ENCODE results near the gene ANKRD13B. TPM values are rescaled to one million over a fixed set of nuclear protein-coding genes. Genes with fewer than 3 reads are reported as not detected.

ANKRD13B gene
- total RNA-seq, 1 experiment from 2014 or later: 2.9 TPM

GRCh38 chr17:29573558-29573869 lies 19.4 kb upstream of the ANKRD13B start:
- peaks cover 9% of the 10 kb centered on the region for H3K4me1 ChIP-seq (replicated peaks)
- H3K4me3 ChIP-seq: no peak overlapping the region
- DNase-seq (ENCODE audit: low read depth in 1 of 2, low spot score in 2 of 2): no peak
- H3K27me3 ChIP-seq (replicated peaks): no peaks in the 10 kb centered on the region
- H3K27ac ChIP-seq: no peak overlapping the region
- H3K36me3 ChIP-seq: peaks cover 74% of the 10 kb centered on the region
- no peaks in the 10 kb centered on the region for H3K9me3 ChIP-seq (replicated peaks)

GRCh38 chr17:29573871-29574731 lies 18.8 kb upstream of the ANKRD13B start:
- peaks cover 5% of the 10 kb centered on the region for H3K4me1 ChIP-seq (replicated peaks)
- no peaks in the 10 kb centered on the region for H3K9me3 ChIP-seq (replicated peaks)
- H3K36me3 ChIP-seq: peaks cover 69% of the 10 kb centered on the region
- no peak overlapping the region for H3K4me3 ChIP-seq
- H3K27ac ChIP-seq: no peak overlapping the region
- no peaks in the 10 kb centered on the region for H3K27me3 ChIP-seq (replicated peaks)
- DNase-seq (ENCODE audit: low read depth in 1 of 2, low spot score in 2 of 2): no peak

DNA sequence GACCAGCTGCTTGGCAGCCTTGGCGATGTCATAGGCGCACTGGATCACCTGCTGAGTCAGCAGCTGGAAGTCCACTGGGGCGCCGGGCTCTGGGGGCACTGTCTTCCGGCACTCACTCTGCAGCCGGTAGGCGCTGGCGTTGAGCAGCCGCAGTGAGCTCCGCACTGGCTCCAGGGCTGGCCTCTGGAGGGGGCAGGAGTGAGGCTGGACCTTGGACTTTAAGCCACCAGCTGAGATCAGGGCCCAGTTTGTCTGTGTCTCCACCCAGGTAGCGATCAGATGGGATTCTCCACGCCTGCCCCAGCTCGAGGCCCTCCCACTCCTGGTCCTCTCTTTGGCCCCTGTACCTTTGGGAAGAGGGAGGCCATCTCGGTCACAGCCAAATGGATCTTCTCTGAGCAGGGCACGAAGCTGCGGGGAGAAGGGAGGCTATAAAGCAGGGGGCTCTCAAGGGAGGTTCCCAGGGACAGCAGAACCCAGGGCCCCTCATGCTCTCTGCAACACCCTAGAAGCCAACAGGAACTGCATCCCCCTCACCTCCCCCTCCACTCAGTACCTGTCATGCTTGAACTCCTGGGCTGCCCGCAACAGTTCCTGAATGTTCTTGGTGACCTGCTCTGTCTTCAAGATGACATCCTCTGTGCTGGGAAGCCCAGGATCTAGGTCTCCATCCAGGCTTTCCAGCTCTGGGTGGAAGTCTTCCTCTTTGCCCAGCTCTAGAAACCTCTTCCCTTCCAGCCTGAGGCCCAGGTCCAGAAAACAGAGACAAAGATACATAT lies 18.0 kb upstream of the ANKRD13B start:
- peak in 1 of 2 experiments; percentile 38 for DNase-seq (ENCODE audit: low read depth in 1 of 2, low spot score in 2 of 2)
- H3K36me3 ChIP-seq: peaks cover 68% of the 10 kb centered on the region

GRCh38 chr17:29575511-29576213 lies 17.3 kb upstream of the ANKRD13B start:
- peak in 1 of 2 experiments; percentile 33 for DNase-seq (ENCODE audit: low read depth in 1 of 2, low spot score in 2 of 2)
- Histone ChIP-seq H3K27ac (no peak overlapping the region), H3K4me3 (no peak overlapping the region), H3K36me3 (peaks cover 73% of the 10 kb centered on the region), H3K27me3 (replicated peaks) (no peaks in the 10 kb centered on the region), H3K9me3 (replicated peaks) (no peaks in the 10 kb centered on the region; the same call in 1 of the 2 replicates), H3K4me1 (replicated peaks) (peaks cover 3% of the 10 kb centered on the region; the same call in 1 of the 2 replicates)

More for the DNA sequence above, 18.0 kb upstream of the ANKRD13B start:
- Histone ChIP-seq H3K4me1 (replicated peaks) (no peaks in the 10 kb centered on the region; the same call in 1 of the 2 replicates), H3K27me3 (replicated peaks) (no peaks in the 10 kb centered on the region), H3K4me3 (no peak overlapping the region), H3K27ac (no peak overlapping the region), H3K9me3 (replicated peaks) (no peaks in the 10 kb centered on the region)

DNA sequence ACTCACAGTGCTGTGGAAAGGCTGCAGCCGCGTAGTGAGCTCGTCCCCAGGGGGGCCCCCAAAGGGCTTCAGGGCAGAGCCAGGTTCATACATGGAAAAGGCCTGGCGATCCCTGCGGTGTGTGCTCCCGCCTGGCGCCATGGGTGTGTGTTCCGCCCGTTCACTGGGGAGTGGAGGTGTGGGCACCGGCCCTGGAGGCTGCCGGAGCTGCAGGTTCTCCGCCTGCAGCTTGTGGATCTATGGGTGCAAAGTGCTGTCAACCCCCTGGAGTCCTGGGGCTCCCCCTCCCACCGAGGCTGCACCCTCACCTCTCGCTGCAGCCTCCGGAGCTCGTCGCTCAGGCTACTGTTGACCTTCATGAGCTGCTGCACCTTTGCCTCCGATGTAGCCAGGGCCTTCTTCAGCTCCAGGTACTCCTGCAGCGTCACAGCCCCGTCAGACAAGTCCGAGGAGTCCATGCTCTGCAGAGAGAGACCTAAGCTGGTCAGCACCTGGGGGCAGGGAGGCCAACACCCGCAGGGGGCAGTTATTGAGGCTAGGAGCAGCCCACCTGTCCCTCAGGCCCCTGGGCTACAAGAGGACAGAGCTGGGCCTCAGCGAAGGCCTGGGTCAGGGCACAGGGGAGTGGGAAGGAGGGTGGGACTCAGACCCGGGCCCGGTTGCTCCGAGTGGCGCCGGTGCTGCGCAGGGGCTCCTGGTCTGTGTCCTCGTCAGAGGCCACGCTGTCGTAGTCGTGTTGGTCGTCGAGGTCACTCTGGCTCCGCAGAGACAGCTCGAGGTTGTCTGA lies 16.5 kb upstream of the ANKRD13B start:
- H3K4me3 ChIP-seq: no peak overlapping the region
- H3K36me3 ChIP-seq: peaks cover 76% of the 10 kb centered on the region
- H3K27me3 ChIP-seq (replicated peaks): no peaks in the 10 kb centered on the region
- no peak overlapping the region for H3K27ac ChIP-seq
- H3K9me3 ChIP-seq (replicated peaks): no peaks in the 10 kb centered on the region; the same call in 1 of the 2 replicates
- H3K4me1 ChIP-seq (replicated peaks): peaks cover 3% of the 10 kb centered on the region; the same call in 1 of the 2 replicates
- DNase-seq (ENCODE audit: low read depth in 1 of 2, low spot score in 2 of 2): peak in 1 of 2 experiments; percentile 37

DNA sequence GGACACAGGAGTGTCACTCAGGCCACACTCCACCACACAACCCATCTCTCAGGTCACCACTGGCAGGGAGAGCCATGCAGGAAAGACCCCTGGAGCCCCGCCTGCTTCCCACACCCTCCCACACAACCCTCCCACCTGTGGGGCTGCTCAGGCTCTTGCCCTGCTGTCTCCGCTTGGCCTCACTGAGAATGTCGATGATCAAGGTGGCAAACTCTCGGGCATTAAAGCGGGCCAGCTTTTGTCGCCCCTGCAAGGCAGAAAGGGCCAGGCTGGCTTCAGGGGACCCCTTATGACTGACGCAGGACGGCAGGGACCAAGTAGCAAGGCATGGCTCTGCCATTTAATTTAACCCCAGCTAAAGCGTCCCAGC lies 15.9 kb upstream of the ANKRD13B start:
- Histone ChIP-seq H3K9me3 (replicated peaks) (no peaks in the 10 kb centered on the region; the same call in 1 of the 2 replicates), H3K27me3 (replicated peaks) (no peaks in the 10 kb centered on the region), H3K36me3 (peaks cover 75% of the 10 kb centered on the region), H3K27ac (no peak overlapping the region), H3K4me3 (no peak overlapping the region), H3K4me1 (replicated peaks) (peaks cover 3% of the 10 kb centered on the region; the same call in 1 of the 2 replicates)
- peak in 1 of 2 experiments; percentile 35 for DNase-seq (ENCODE audit: low read depth in 1 of 2, low spot score in 2 of 2)

DNA sequence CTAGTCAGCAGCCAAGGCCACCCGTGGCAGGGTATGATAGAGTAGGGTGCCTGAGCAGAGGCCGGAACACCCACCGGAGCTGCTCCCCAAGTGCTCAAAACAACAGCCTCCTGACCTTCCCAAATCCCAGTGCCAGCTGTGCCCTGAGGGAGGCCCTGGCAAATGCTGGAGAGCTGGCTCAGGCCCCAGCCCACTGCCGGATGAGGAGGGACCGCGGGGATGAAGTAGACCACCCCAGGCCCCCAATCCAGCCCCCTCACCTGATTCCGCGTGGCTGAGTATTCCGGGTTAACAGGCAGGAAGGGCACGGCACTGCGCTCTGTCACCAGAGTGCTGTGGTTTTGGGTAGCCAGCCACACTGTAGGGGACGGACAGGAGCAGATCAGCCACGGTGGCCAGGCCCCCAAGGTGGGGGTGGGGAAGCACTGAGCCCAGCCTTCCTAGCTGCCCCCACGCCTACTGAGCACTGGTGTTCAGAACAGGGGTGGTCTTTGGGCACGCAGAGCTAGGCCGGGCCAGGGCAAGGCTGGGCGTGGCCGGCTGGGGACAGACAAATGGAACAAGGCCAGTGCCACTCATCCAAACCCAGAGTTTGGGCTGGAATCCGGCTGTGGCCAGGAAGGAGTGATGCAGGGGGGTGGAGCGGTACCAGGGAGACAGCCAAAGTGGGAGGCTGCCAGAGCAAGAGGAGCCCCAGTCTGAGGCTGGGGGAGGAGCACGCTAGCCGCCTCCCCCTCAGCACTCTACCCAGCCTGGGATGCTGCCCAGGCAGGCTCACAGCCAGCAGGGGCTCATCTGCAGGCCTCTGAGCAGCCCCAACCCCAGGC lies 15.3 kb upstream of the ANKRD13B start:
- H3K4me3 ChIP-seq: no peak overlapping the region
- no peak overlapping the region for H3K27ac ChIP-seq
- no peaks in the 10 kb centered on the region for H3K27me3 ChIP-seq (replicated peaks)
- H3K4me1 ChIP-seq (replicated peaks): peaks cover 3% of the 10 kb centered on the region; the same call in 1 of the 2 replicates
- no peaks in the 10 kb centered on the region; the same call in 1 of the 2 replicates for H3K9me3 ChIP-seq (replicated peaks)
- DNase-seq (ENCODE audit: low read depth in 1 of 2, low spot score in 2 of 2): peak in 1 of 2 experiments; percentile 37
- H3K36me3 ChIP-seq: peaks cover 76% of the 10 kb centered on the region

GRCh38 chr17:29578626-29579485 lies 14.1 kb upstream of the ANKRD13B start:
- no peak overlapping the region for H3K4me3 ChIP-seq
- peaks cover 68% of the 10 kb centered on the region for H3K36me3 ChIP-seq
- H3K27ac ChIP-seq: no peak overlapping the region
- DNase-seq (ENCODE audit: low read depth in 1 of 2, low spot score in 2 of 2): no peak
- H3K9me3 ChIP-seq (replicated peaks): no peaks in the 10 kb centered on the region; the same call in 1 of the 2 replicates
- H3K27me3 ChIP-seq (replicated peaks): no peaks in the 10 kb centered on the region
- H3K4me1 ChIP-seq (replicated peaks): peaks cover 3% of the 10 kb centered on the region; the same call in 1 of the 2 replicates

GRCh38 chr17:29579866-29580771 lies 12.8 kb upstream of the ANKRD13B start:
- H3K27ac ChIP-seq: no peak overlapping the region
- peaks cover 57% of the 10 kb centered on the region for H3K36me3 ChIP-seq
- H3K27me3 ChIP-seq (replicated peaks): no peaks in the 10 kb centered on the region
- H3K4me1 ChIP-seq (replicated peaks): peaks cover 3% of the 10 kb centered on the region; the same call in 1 of the 2 replicates
- H3K4me3 ChIP-seq: no peak overlapping the region
- DNase-seq (ENCODE audit: low read depth in 1 of 2, low spot score in 2 of 2): peak; percentile 67 to 81
- H3K9me3 ChIP-seq (replicated peaks): no peaks in the 10 kb centered on the region; the same call in 1 of the 2 replicates

DNA sequence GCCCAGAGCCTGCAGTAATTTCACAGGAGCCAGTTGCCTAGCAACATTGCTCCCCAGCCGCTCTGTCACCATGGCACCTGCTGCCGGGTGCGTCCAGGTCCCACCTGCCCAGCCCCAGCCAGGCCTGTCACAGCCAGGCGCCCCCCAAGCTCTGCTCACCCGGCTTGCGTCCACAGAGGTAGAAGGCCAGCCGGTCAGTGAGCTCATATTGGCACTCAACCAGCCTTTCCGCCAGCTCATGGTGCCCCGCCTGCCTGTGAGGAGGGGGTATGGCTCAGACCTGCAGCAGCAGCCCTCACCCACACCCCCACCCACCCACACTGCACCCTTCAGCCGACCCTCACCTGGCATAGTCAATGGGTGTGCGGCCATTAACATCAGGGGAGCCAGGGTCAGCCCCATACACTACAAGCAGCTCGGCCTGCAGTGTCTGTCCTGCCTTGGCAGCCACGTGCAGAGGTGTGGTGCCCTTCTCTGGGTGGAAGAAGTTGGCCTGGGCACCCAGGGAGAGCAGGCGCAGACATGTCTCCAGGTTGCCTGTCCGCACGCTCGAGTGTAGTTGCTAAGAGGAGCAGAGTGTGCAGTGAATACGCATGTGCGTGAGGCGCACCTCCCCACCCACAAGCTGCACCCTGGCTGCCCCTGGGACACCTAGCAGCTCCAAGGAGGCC lies 11.2 kb upstream of the ANKRD13B start:
- H3K9me3 ChIP-seq (replicated peaks): no peaks in the 10 kb centered on the region; the same call in 1 of the 2 replicates
- DNase-seq (ENCODE audit: low read depth in 1 of 2, low spot score in 2 of 2): peak in 1 of 2 experiments; percentile 39
- H3K4me3 ChIP-seq: no peak overlapping the region
- H3K4me1 ChIP-seq (replicated peaks): peaks cover 3% of the 10 kb centered on the region; the same call in 1 of the 2 replicates
- H3K36me3 ChIP-seq: peaks cover 41% of the 10 kb centered on the region
- no peak overlapping the region for H3K27ac ChIP-seq
- no peaks in the 10 kb centered on the region for H3K27me3 ChIP-seq (replicated peaks)

Data from SJSA1 (cell line).